ENCODE results near the gene NEU3.

Gene NEU3

DNA sequence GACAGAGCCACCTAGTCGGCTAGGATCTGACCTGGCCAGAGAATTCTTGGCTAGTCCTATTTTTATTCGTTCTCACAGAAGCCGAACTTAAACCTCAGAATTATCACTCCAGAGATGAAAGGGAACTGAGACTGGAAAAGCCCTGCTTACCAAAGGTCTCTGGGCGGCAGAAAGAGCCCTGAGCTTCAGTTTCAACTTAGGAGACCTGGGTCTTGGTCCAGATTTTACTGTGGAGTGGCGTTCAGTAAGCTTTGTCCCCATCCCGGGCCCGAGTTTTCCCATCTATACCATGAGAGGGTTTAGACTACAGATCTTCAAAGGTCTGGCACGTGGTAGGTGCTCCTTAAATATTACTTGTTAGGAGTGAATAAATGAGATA, 516 bp downstream of the NEU3 start:
- TF ChIP-seq, protein P1, sequence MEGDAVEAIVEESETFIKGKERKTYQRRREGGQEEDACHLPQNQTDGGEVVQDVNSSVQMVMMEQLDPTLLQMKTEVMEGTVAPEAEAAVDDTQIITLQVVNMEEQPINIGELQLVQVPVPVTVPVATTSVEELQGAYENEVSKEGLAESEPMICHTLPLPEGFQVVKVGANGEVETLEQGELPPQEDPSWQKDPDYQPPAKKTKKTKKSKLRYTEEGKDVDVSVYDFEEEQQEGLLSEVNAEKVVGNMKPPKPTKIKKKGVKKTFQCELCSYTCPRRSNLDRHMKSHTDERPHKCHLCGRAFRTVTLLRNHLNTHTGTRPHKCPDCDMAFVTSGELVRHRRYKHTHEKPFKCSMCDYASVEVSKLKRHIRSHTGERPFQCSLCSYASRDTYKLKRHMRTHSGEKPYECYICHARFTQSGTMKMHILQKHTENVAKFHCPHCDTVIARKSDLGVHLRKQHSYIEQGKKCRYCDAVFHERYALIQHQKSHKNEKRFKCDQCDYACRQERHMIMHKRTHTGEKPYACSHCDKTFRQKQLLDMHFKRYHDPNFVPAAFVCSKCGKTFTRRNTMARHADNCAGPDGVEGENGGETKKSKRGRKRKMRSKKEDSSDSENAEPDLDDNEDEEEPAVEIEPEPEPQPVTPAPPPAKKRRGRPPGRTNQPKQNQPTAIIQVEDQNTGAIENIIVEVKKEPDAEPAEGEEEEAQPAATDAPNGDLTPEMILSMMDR (IDR thresholded peaks at IDR 0.05): no peak

DNA sequence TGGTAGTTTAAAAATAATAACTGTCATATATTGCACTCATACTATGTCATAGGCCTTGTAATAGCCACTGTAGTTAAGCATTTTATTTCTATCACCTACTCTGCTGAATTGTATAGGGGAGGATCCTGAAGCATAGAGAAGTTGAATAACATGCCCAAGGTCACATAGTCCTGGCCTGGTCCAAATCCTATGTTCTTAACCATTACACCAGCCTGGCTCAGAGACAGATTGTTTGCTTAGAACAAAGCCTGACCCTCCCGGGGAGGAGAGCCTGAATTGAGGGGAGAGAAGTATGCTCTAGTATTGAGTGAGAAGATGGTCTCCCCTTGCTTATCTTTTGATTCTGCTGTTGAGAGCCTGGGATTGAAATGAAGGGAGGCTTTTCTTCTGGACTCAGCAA, 2.2 kb downstream of the NEU3 start:
- TF ChIP-seq, protein P1 (IDR thresholded peaks at IDR 0.05): no peak

DNA sequence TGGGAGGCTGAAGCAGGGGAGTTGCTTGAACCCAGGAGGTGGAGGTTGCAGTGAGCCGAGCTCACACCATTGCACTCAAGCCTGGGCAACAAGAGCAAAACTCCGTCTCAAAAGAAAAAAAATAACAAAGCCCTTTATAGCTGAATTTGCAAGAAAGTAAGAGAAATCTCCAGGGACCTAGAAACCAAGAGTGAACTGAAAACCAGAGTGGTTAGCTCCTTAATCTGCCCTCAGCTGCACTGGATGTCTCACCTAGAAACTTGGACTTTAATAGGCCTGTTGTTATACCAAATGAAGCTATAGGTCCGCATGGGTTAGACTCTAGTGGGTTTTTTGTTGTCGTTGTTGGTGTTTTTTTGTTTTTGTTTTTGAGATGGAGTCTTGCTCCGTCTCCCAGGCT, 4.1 kb downstream of the NEU3 start:
- TF ChIP-seq, protein P1 (IDR thresholded peaks at IDR 0.05): no peak

DNA sequence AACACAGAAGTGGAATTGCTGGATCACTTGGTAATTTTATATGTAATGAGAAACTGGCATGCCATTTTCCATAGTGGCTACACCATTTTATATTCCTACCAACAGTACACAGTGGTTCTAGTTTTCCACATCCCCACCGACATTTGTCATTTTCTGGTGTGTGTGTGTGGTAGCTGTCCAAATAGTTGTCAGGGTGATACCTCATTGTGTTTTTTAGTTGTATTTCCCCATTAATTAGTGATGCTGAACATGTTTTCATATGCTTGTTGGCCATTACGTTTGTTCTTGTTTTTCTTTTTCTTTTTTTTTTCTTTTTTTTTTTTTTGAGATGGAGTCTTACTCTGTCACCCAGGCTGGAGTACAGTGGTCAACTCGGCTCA, 12.2 kb downstream of the NEU3 start:
- TF ChIP-seq, protein P1 (IDR thresholded peaks at IDR 0.05): no peak

DNA sequence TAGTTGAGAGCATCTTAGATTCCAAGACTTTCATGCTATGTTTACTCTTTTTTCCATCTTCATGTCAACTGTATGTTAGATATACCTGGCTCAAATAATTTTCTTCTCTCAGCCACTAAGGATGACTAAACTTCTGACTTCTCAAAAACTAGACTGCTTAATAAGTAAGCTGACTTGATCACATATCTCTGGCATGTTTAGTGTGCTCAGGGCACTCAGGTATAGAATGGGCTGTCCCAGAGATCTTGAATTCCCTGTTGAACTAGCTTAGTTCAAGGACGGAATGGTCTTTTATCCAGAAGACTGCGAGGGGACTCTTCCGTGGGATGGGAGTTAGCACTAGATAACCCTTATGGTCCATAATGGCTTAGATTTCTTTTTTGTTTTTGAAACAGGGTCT, 13.0 kb downstream of the NEU3 start:
- TF ChIP-seq, protein P1 (IDR thresholded peaks at IDR 0.05): no peak

DNA sequence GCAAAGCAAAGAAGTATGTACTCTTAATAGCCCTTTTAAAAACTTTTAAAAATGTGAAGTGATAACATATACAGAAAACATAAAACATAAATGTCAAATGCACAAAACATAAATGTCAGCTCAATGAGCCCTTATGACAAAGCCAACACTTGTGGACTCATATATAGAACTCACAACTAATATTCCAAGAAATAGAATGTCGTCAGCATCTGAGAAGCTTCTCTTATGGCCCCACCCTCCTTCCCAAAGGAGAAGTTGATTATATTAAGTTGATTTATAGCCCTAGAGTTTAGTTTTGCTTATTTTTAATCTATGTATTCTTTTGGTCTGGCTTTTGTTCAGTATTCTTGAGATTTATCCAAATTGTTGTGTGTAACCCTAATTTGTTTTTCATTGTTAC, 13.8 kb downstream of the NEU3 start:
- TF ChIP-seq, protein P1 (IDR thresholded peaks at IDR 0.05): no peak

DNA sequence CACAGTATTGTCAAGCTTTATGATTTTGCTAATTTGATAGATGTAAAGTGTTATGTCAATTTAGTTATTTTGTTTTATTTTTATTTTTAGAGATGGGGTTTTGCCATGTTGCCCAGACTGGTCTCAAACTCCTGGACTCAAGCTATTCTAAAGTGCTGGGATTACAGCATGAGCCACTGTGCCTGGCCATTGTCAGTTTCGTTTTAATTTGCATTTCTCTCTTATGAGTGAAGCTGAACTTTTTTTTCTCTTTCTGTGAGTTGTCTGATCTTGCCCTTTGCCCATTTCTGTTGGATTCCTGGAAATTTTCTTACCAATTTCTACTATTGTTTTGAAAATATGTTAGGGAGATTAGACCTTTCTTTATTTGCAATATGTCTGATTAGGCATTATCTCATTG, 15.5 kb downstream of the NEU3 start:
- TF ChIP-seq, protein P1 (IDR thresholded peaks at IDR 0.05): no peak

DNA sequence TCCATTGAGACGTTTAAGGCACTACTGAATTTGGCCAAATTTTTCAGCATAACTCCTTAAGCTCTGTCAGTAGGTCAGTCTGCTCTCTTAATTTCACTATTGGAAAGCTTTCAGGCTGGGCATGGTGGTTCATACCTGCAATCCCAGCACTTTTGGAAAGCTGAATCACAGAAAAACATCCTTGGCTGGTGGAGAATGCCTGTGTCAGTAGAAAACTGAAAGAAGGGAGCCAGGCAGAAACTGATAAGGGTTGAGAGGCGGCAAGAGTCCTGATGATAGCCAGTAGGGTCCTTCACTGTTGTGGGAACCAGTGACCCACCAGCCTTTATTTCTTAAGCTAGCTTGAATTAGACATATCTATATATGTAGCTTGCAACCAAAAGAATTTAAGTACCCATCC, 22.6 kb downstream of the NEU3 start:
- TF ChIP-seq, protein P1 (IDR thresholded peaks at IDR 0.05): no peak

Measured in LNCAP (cell line).